GM12878 (cell line): Measurements from ENCODE around the gene SANBR. TPM values are rescaled to one million over a fixed set of nuclear protein-coding genes. Genes with fewer than 3 reads are reported as not detected.

Experiments
- ATAC-seq: fragments of 200-7000 bp; cut with Tn5 transposase; 3 replicates; pipeline ENCODE4 v1.9.1; 2020; ENCODE audit warnings: mild to moderate bottlenecking, moderate library complexity
- BruUV-seq: library from RNA; stranded (reverse); fragments of 400-500 nt; replicated peaks from 2 replicates; lab custom pipeline; 2021; lab: Mats Ljungman, UMichigan
- CTCF ChIA-PET: fragments of 300-600 bp; sonication (Branson Sonifier 250); formaldehyde crosslinking; extraction: SDS; loops from one replicate; lab custom pipeline; 2021; ENCODE audit warnings: inconsistent platforms; lab: Yijun Ruan, JAX
- POLR2A ChIA-PET: fragments of 350-600 bp; formaldehyde crosslinking; extraction: SDS; loops from one replicate; lab custom pipeline; 2021; ENCODE audit warnings: inconsistent platforms; lab: Charles Lee
- RAD21 ChIA-PET: fragments of 300-600 bp; sonication (Branson Sonifier 250); formaldehyde crosslinking; loops from one replicate; lab custom pipeline; 2023; ENCODE audit warnings: antibody characterized with exemption; ENCODE audit not compliant: unreplicated experiment; lab: Charles Lee
- SMC1A ChIA-PET: fragments of 300-600 bp; sonication (Branson Sonifier 250); formaldehyde crosslinking; loops from one replicate; lab custom pipeline; 2023; ENCODE audit not compliant: unreplicated experiment, uncharacterized antibody; lab: Charles Lee
- DNase-seq: peaks from one replicate; pipeline ENCODE4 v3.0.0-alpha.2; 2011; ENCODE audit warnings: low read depth, low spot score
- FAIRE-seq: peaks from 3 replicates; lab custom pipeline; 2011; peaks lifted over from hg19 to GRCh38; lab: Jason Lieb, UNC
- H2AFZ ChIP-seq: 2 replicates; pipeline ENCODE4 v1.6.0; 2011; ENCODE audit warnings: low read depth, low read length, control low read depth; ENCODE audit not compliant: control insufficient read depth
- H3K27ac ChIP-seq: 2 replicates; pipeline ENCODE4 v1.5.1; 2011; ENCODE audit warnings: control low read depth; ENCODE audit not compliant: control insufficient read depth, insufficient read depth
- H3K27me3 ChIP-seq, 2 experiments: replicated peaks in 1 of 2; 2 replicates each; pipeline versions ENCODE4 v1.6.0 to v1.6.1; 2011; ENCODE audit warnings: low read length in 1 of 2; ENCODE audit not compliant: control insufficient read depth in 2 of 2, insufficient read depth in 2 of 2
- H3K36me3 ChIP-seq, 2 experiments: 2 replicates each; pipeline ENCODE4 v1.5.1; 2011; ENCODE audit warnings: low read length in 1 of 2; ENCODE audit not compliant: control insufficient read depth in 2 of 2, insufficient read depth in 2 of 2
- H3K4me1 ChIP-seq: 2 replicates; pipeline ENCODE4 v1.6.1; 2011; ENCODE audit warnings: mild to moderate bottlenecking, low read length, moderate library complexity, mixed read lengths; ENCODE audit not compliant: control insufficient read depth, insufficient read depth
- H3K4me2 ChIP-seq: 2 replicates; pipeline ENCODE4 v1.6.0; 2011; ENCODE audit warnings: control low read depth; ENCODE audit not compliant: control insufficient read depth, insufficient read depth
- H3K4me3 ChIP-seq: fragments of 200-600 bp; sonication (generic); 2 replicates; pipeline ENCODE4 v1.5.1; 2016
- H3K79me2 ChIP-seq: 2 replicates; pipeline ENCODE4 v1.6.0; 2011; ENCODE audit warnings: low read length; ENCODE audit not compliant: control insufficient read depth, insufficient read depth
- H3K9ac ChIP-seq: 2 replicates; pipeline ENCODE4 v1.8.0; 2011; ENCODE audit warnings: low read length, control low read depth, mixed read lengths; ENCODE audit not compliant: control insufficient read depth, insufficient read depth
- H3K9me3 ChIP-seq: replicated peaks from 3 replicates; pipeline ENCODE4 v1.5.1; 2011; ENCODE audit warnings: mild to moderate bottlenecking, low read length; ENCODE audit not compliant: control insufficient read depth, insufficient read depth
- H4K20me1 ChIP-seq: 2 replicates; pipeline ENCODE4 v1.6.0; 2011; ENCODE audit not compliant: control insufficient read depth, insufficient read depth
- ASH2L ChIP-seq: fragments of 300-600, 200-600 bp; sonication (generic); IDR thresholded peaks from 2 replicates; pipeline ENCODE4 v1.6.1; 2017; ENCODE audit warnings: low read depth, mild to moderate bottlenecking, borderline replicate concordance
- ATF7 ChIP-seq: fragments of 450-650 bp; IDR thresholded peaks from 2 replicates; pipeline ENCODE4 v1.6.1; 2016; ENCODE audit warnings: low read depth, mild to moderate bottlenecking
- BHLHE40 ChIP-seq, 2 experiments: fragments of 450-650 bp in 1 of 2; IDR thresholded peaks; 2 replicates each; pipeline ENCODE4 v1.6.1; 2011 to 2017; ENCODE audit warnings: low read depth in 2 of 2, borderline replicate concordance in 1 of 2, improper control_type of control experiment in 1 of 2, low read length in 1 of 2, mild to moderate bottlenecking in 1 of 2
- BMI1 ChIP-seq: fragments of 450-650 bp; IDR thresholded peaks from 2 replicates; pipeline ENCODE4 v1.6.1; 2016; ENCODE audit warnings: mild to moderate bottlenecking, moderate library complexity, borderline replicate concordance
- CREB1 ChIP-seq: IDR thresholded peaks from 2 replicates; pipeline ENCODE4 v1.6.1; 2012; ENCODE audit warnings: low read depth, mild to moderate bottlenecking, inconsistent platforms
- ESRRA ChIP-seq: IDR thresholded peaks from 2 replicates; pipeline ENCODE4 v1.6.1; 2012; ENCODE audit warnings: mild to moderate bottlenecking, low read length, improper control_type of control experiment
- IKZF1 ChIP-seq: fragments of 450-650 bp; conservative IDR thresholded peaks from 2 replicates; pipeline ENCODE4 v1.6.1; 2017; ENCODE audit warnings: antibody characterized with exemption, mild to moderate bottlenecking
- JUND ChIP-seq: IDR thresholded peaks from 2 replicates; pipeline ENCODE4 v1.6.1; 2012; ENCODE audit warnings: low read depth, mild to moderate bottlenecking, low read length, improper control_type of control experiment, moderate library complexity
- LARP7 ChIP-seq: fragments of 450-650 bp; IDR thresholded peaks from 2 replicates; pipeline ENCODE4 v1.6.1; 2017; ENCODE audit warnings: mild to moderate bottlenecking
- SMAD5 ChIP-seq: IDR thresholded peaks from 2 replicates; pipeline ENCODE4 v1.6.1; 2016; ENCODE audit warnings: antibody characterized with exemption, low read depth
- YBX1 ChIP-seq: fragments of 450-650 bp; IDR thresholded peaks from 2 replicates; pipeline ENCODE4 v1.6.1; 2016; ENCODE audit warnings: antibody characterized with exemption
- YY1 ChIP-seq: IDR thresholded peaks from 2 replicates; pipeline ENCODE4 v1.6.1; 2011; ENCODE audit warnings: low read depth, mild to moderate bottlenecking, low read length
- ZBTB11 ChIP-seq: fragments of 450-650 bp; formaldehyde crosslinking; IDR thresholded peaks from 2 replicates; pipeline ENCODE4 v1.5.0; 2022; ENCODE audit warnings: mild to moderate bottlenecking, missing genetic modification characterization
- ZBTB33 ChIP-seq: fragments of 450-650 bp; IDR thresholded peaks from 2 replicates; pipeline ENCODE4 v1.6.1; 2017; ENCODE audit warnings: mild to moderate bottlenecking
- WGBS: methylation state at CpG from one replicate; pipeline ENCODE4 v1.1.6; 2016; ENCODE audit warnings: low lambda C conversion rate; ENCODE audit not compliant: insufficient replicate concordance, insufficient coverage; ENCODE audit errors: missing lambda C conversion rate; 5-methylcytosine and 5-hydroxymethylcytosine counted together
- in situ Hi-C: fragments of 300-500 bp; cut with MboI; formaldehyde crosslinking; loops from 9 replicates; pipeline ENCODE4 v1.14.3; 2018; ENCODE audit warnings: mixed read lengths
- intact Hi-C: fragments of 100-400 bp; cut with micrococcal nuclease; formaldehyde crosslinking; loops from one replicate; pipeline ENCODE4 v1.14.2; 2022; ENCODE audit not compliant: unreplicated experiment
- polyA plus RNA-seq, 11 experiments: library from polyadenylated mRNA; depleted of rRNA in 4 of 11; unstranded in 6 of 11; stranded (reverse) in 5 of 11; fragments of >200 nt; fragmentation: Nextera tagmentation in 4 of 11; fragmentation: Illumina TruSeq in 1 of 11; extraction: Ambion mirVana in 4 of 11; extraction: Trizol in 1 of 11; gene quantifications; 1 replicate in 1 of 11; 2 replicates in 10 of 11; pipeline versions ENCODE4 v1.2.1 to v1.2.3, GENCODE V29; 2011 to 2016; ENCODE audit warnings: inconsistent platforms in 2 of 11, missing spikeins in 2 of 11, low read depth in 1 of 11
- total RNA-seq, 4 experiments: library from RNA; depleted of rRNA in 3 of 4; stranded (reverse); fragments of >200 nt in 3 of 4; fragmentation: Illumina TruSeq in 1 of 4; extraction: Trizol in 1 of 4; gene quantifications; 2 replicates each; pipeline versions ENCODE4 v1.2.1 to v1.2.3, GENCODE V29; 2013 to 2021
- TF ChIP-seq, protein P1 (sequence below): fragments of 450-650 bp; IDR thresholded peaks from 2 replicates; pipeline ENCODE4 v1.6.1; 2016; ENCODE audit warnings: mild to moderate bottlenecking, moderate library complexity, borderline replicate concordance

SANBR gene
- total and polyA plus RNA-seq, 10 of the 15 experiments (the other 5 are each of a cell fraction or from before 2014, with no cell fraction given), result 2.2 to 11.0 (median 7.0) TPM

DNA sequence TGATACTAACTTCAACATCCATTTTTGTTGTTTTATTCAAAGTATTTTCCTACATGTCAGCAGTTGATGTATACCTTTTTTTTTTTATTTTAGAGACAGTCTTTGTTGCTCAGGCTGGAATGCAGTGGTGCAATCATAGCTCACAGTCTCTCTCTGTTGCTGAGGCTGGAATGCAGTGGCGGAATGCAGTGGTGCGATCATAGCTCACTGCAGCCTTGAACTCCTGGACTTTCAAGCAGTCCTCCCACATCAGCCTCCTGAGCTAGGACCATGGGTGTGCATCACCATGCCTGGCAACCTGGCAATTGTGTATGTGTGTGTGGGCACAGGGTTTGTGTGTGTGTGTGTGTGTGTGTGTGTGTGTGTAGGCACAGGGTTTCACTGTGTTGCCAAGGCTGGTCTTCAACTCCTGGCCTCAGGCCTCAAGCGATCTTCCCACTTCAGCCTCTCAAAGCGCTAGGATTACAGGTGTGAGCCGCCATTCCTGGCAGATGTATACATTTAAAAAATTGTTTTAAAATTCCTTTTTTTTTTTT lies 24.8 kb downstream of the SANBR start:
- DNase-seq, result no peak
- Histone ChIP-seq H3K4me1 (no peaks in the 10 kb centered on the region), H3K4me2 (no peak overlapping the region), H3K79me2 (no peaks in the 10 kb centered on the region), H2AFZ (no peak overlapping the region), H3K4me3 (no peak overlapping the region)
- no TSS peak for BruUV-seq
- SMC1A ChIA-PET, result no interaction called here
- no peak for FAIRE-seq
- no peak for TF ChIP-seq IKZF1
- no peak for TF ChIP-seq YBX1
- TF ChIP-seq LARP7, result no peak
- TF ChIP-seq BHLHE40 (IDR thresholded peaks at IDR 0.05; ENCODE audit: borderline replicate concordance in 1 of 2, low read depth in 2 of 2, low read length in 1 of 2), result no peak
- TF ChIP-seq ASH2L, result no peak
- no peak for TF ChIP-seq ATF7
- TF ChIP-seq JUND, result no peak
- no peak for TF ChIP-seq BMI1
- TF ChIP-seq ESRRA, result no peak
- no peak for TF ChIP-seq CREB1
- no peak for TF ChIP-seq YY1
- TF ChIP-seq ZBTB33, result no peak
- TF ChIP-seq, protein P1, sequence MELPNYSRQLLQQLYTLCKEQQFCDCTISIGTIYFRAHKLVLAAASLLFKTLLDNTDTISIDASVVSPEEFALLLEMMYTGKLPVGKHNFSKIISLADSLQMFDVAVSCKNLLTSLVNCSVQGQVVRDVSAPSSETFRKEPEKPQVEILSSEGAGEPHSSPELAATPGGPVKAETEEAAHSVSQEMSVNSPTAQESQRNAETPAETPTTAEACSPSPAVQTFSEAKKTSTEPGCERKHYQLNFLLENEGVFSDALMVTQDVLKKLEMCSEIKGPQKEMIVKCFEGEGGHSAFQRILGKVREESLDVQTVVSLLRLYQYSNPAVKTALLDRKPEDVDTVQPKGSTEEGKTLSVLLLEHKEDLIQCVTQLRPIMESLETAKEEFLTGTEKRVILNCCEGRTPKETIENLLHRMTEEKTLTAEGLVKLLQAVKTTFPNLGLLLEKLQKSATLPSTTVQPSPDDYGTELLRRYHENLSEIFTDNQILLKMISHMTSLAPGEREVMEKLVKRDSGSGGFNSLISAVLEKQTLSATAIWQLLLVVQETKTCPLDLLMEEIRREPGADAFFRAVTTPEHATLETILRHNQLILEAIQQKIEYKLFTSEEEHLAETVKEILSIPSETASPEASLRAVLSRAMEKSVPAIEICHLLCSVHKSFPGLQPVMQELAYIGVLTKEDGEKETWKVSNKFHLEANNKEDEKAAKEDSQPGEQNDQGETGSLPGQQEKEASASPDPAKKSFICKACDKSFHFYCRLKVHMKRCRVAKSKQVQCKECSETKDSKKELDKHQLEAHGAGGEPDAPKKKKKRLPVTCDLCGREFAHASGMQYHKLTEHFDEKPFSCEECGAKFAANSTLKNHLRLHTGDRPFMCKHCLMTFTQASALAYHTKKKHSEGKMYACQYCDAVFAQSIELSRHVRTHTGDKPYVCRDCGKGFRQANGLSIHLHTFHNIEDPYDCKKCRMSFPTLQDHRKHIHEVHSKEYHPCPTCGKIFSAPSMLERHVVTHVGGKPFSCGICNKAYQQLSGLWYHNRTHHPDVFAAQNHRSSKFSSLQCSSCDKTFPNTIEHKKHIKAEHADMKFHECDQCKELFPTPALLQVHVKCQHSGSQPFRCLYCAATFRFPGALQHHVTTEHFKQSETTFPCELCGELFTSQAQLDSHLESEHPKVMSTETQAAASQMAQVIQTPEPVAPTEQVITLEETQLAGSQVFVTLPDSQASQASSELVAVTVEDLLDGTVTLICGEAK, result no peak
- no peak for TF ChIP-seq ZBTB11 (CRISPR knock-in tag)
- no peak for TF ChIP-seq SMAD5
- TF ChIP-seq, all 136 proteins: peak for 0
- RAD21 ChIA-PET, result no interaction called here
- no peaks in the 10 kb centered on the region for H3K27me3 ChIP-seq
- H3K27ac ChIP-seq, result no peak overlapping the region
- H3K36me3 ChIP-seq, result no peaks in the 10 kb centered on the region
- CTCF ChIA-PET, result no interaction called here
- POLR2A ChIA-PET, result interaction anchor here (0.6 to 0.7 kb wide), 2 partner anchors 274 to 641 kb away, joined by 3 to 4 read pairs; no protein-coding TSS in a partner anchor
- no peak overlapping the region for H3K9ac ChIP-seq
- in situ Hi-C loops (no loop called here), intact Hi-C loops (no loop called here)
- H3K9me3 ChIP-seq, result no peaks in the 10 kb centered on the region
- no peaks in the 10 kb centered on the region for H4K20me1 ChIP-seq
- 100% methylated on average over 5 of the region's 5 CpGs for WGBS
- ATAC-seq, result no peak
